HL-60 (cell line): ENCODE measurements around the gene NUMB.

Experiments
- DNase-seq, 2 experiments: peaks; one replicate each; pipeline ENCODE4 v3.0.0-alpha.2; 2010 to 2020; ENCODE audit warnings: low read depth in 1 of 2, low spot score in 1 of 2
- H3K27ac ChIP-seq: fragments of 250-450 bp; sonication (Bioruptor Pico); replicated peaks from 2 replicates; pipeline ENCODE4 v1.5.1; 2020; ENCODE audit warnings: mild to moderate bottlenecking, moderate library complexity
- H3K27me3 ChIP-seq: fragments of 250-450 bp; sonication (Bioruptor Pico); 2 replicates; pipeline ENCODE4 v1.5.1; 2021; ENCODE audit warnings: mild to moderate bottlenecking, moderate library complexity; ENCODE audit not compliant: insufficient read depth, poor library complexity, severe bottlenecking
- H3K4me3 ChIP-seq: replicated peaks from 2 replicates; pipeline ENCODE4 v1.5.1; 2011; ENCODE audit warnings: mild to moderate bottlenecking, control low read depth, low read length; ENCODE audit not compliant: insufficient read depth
- GABPA ChIP-seq: IDR thresholded peaks from 2 replicates; pipeline ENCODE4 v1.6.1; 2012; ENCODE audit warnings: low read depth
- POLR2AphosphoS5 ChIP-seq: IDR thresholded peaks from 2 replicates; pipeline ENCODE4 v1.6.1; 2012; ENCODE audit warnings: low read depth
- REST ChIP-seq: IDR thresholded peaks from 2 replicates; pipeline ENCODE4 v1.6.1; 2012; ENCODE audit warnings: low read depth; ENCODE audit not compliant: insufficient replicate concordance
- SPI1 ChIP-seq: IDR thresholded peaks from 2 replicates; pipeline ENCODE4 v1.6.1; 2012; ENCODE audit warnings: low read depth, mild to moderate bottlenecking, borderline replicate concordance
- TF ChIP-seq, protein P1 (sequence below): IDR thresholded peaks from one replicate; pipeline ENCODE4 v1.5.1; 2011; ENCODE audit warnings: low read length, control low read depth, inconsistent platforms; ENCODE audit not compliant: insufficient read depth

The NUMB gene

GRCh38 chr14:73428353-73428824 lies 30.0 kb downstream of the NUMB start:
- H3K27me3 ChIP-seq = no peaks in the 10 kb centered on the region
- TF ChIP-seq, protein P1, sequence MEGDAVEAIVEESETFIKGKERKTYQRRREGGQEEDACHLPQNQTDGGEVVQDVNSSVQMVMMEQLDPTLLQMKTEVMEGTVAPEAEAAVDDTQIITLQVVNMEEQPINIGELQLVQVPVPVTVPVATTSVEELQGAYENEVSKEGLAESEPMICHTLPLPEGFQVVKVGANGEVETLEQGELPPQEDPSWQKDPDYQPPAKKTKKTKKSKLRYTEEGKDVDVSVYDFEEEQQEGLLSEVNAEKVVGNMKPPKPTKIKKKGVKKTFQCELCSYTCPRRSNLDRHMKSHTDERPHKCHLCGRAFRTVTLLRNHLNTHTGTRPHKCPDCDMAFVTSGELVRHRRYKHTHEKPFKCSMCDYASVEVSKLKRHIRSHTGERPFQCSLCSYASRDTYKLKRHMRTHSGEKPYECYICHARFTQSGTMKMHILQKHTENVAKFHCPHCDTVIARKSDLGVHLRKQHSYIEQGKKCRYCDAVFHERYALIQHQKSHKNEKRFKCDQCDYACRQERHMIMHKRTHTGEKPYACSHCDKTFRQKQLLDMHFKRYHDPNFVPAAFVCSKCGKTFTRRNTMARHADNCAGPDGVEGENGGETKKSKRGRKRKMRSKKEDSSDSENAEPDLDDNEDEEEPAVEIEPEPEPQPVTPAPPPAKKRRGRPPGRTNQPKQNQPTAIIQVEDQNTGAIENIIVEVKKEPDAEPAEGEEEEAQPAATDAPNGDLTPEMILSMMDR = no peak
- TF ChIP-seq GABPA (no peak), REST (no peak)
- DNase-seq = no peak
- H3K27ac ChIP-seq = no peak overlapping the region
- H3K4me3 ChIP-seq = no peak overlapping the region

DNA sequence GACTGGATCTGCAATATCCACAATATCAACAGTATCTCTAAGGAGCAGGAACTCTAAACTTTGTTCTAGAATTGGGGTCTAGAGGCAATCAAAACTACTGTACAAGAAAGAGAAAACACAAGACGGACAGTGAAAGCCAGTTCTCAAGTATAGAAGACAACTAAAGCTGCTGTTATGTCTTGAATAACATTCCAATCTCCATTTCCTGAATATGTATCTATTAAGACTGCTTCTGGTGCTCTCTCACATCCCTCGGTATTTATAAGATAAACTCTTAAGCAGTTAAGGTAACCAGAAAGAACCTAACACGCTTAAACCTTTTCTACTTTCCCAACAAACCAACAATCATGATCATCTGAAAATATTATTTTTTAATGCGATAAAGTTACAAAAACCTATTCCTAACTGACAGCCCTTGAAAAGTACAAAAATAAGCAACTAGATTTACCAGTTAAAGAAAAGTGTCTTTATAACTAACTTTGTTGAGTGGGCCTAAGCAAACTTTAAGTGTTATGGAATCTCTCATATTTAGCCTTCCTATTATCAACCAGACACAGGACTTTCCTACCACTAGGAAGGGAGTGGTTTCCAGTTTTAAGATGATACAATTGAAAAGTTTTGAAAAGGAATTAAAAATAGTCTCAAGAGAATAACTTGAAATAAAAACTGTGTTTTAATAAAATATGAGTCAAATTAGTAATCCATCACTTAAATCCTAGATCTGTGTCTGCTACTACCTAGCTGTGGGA lies 30.7 kb downstream of the NUMB start:
- DNase-seq = no peak
- no peak overlapping the region for H3K4me3 ChIP-seq
- TF ChIP-seq SPI1 = no peak
- no peak for TF ChIP-seq POLR2AphosphoS5
- TF ChIP-seq, protein P1 = no peak
- no peak for TF ChIP-seq GABPA
- no peak for TF ChIP-seq REST

GRCh38 chr14:73426877-73427276 lies 31.5 kb downstream of the NUMB start:
- no peak for DNase-seq
- H3K4me3 ChIP-seq = no peak overlapping the region
- H3K27me3 ChIP-seq = no peaks in the 10 kb centered on the region
- TF ChIP-seq SPI1 (no peak), GABPA (no peak), REST (no peak), POLR2AphosphoS5 (no peak)
- TF ChIP-seq, protein P1 = no peak
- H3K27ac ChIP-seq = no peak overlapping the region

More for the DNA sequence above, 30.7 kb downstream of the NUMB start:
- H3K27me3 ChIP-seq = no peaks in the 10 kb centered on the region
- no peak overlapping the region for H3K27ac ChIP-seq
